Activated CD4-positive, alpha-beta T cell treated with anti-CD3 and anti-CD28 coated beads, Interleukin-2, Interleukin-4, amounts not matched to agents 100 ng/mL and 50 ng/mL, durations not matched to agents 16 hours and 8 hours (primary cell): ENCODE data around the gene RAB7A.
"Not testable (repeated sequence)": the region's sequence is repeated elsewhere in the genome, so short reads cannot be mapped to it uniquely, and the experiment has no call there.

Experiments used
- DNase-seq: peaks from one replicate; pipeline ENCODE4 v3.0.0-alpha.2; 2020; ENCODE audit warnings: low spot score

Gene RAB7A

DNA sequence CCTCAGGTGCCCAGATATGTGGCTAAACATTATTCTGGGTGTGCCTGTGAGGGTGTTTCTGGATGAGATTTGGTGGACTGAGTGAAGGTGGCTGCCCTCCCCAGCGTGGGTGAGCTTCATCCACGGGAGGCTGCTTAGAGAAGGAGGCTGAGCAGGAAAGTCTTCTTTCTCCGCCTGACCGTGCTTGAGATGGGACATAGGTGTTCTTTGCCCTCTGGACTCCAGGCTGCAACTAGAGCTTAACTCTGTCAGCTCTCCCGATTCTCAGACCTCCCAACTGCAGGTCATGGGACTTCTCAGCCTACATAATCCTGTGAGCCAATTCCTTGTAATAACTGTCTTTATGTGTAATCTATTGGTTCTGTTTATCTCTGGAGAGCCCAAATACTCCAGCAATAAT lies 34.1 kb downstream of the RAB7A start:
- no peak for DNase-seq

DNA sequence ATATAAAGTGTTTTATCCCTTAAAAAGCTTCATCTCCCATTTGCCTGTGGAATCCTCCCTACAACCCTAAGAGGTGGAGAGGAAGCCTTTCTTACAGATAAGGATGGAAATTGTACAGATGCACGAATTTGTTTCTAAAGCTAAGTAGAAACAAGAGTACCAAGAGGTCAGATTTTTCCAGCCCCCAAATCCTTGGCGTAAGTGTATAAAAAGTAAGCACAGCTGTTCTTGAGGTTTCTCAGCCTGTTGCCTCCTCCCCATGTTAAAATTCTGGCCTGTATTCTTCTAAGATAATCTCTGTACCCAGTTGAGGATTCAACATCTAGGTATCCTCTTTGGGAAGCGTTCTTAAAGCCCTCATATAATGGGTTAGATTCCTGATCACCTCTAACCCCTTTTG lies 34.9 kb downstream of the RAB7A start:
- DNase-seq, result no peak

DNA sequence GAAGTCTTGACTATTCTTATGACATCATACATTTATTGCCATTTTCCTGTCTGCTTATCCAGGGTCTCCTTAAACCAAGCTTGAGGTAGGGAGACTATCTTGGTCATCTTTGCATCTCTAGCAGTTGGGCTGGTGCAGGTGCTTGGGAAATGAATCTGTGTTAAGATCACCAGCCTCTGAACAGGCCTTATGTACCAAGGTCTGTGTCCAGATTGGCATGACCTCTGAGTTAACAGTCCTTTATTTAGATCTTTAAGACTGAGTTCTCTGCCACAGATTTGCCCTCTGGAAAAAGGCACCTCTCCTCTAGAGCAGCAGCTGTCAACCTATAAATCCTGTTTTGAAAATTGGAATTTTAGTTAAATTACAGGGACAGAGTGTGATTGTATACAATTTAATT lies 35.4 kb downstream of the RAB7A start:
- DNase-seq, result no peak

DNA sequence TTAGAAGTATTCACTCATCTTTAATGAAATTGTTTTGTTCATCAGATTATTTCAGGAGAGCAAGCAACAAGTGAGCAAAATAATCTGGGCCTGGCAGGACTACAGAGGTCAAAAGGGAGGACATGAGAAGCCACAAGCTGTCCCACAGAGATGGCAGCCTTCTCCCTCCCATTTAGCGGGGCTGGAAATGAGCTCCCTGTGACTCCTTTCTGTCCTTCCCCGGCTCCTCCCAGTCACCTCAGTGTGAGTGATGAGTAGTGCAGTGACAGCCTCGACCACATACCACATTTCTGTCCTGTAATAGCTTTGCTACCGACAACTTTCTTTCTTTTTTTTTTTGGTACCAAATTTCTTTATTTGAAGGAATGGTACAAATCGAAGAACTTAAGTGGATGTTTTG lies 38.0 kb downstream of the RAB7A start:
- peak; percentile 39 for DNase-seq

DNA sequence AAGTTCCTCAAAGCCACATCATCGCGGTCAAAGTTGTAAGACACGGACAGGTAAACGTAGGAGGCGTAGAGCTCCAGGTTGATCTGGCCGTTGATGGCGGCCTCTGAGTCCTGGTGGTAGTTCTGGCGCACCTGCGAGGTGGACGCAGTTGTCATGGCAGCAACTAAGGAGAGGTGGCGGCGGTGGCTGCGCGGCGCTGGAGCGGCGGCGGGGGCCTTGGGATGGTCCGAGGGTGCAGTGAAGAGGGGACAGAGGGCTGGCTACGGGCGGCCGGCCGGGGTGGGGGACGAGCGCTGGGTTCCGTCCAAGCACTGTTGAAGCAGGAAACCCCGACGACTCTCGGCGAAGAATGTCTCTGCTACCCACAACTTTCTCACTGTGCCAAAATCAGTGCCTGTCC lies 38.9 kb downstream of the RAB7A start:
- no peak for DNase-seq

DNA sequence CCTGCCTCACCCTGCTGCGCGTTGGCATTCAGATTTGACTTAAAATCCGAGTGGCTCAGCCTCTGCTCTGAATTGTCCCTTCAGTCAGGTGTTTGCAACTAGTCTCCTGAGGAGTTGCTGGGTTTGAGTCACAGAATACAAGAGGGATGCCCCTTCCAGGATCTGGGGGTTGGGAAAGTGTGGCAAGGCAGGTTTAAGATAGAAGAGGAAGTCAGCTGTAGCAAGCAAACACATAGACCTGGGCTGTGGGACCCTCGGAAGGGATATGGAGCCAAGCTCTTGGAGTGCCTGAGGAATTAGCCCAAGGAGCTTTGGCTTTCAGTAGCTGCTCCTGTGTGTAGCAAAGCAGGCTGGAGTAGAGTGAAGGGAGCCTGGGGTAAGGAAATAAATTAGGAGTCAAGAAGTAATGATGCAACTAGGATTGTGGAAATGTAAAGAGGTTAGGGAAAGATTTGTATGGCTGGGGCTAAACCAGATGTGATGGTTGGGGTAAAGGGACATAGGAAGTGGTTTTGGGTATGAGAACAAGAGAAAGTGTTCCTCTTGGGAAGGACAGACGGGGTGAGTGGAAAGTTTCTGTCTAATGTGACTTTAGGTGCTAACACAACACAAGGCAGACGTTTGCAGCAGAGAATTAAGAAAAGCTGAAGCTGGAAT lies 41.2 kb downstream of the RAB7A start:
- DNase-seq, result no peak

DNA sequence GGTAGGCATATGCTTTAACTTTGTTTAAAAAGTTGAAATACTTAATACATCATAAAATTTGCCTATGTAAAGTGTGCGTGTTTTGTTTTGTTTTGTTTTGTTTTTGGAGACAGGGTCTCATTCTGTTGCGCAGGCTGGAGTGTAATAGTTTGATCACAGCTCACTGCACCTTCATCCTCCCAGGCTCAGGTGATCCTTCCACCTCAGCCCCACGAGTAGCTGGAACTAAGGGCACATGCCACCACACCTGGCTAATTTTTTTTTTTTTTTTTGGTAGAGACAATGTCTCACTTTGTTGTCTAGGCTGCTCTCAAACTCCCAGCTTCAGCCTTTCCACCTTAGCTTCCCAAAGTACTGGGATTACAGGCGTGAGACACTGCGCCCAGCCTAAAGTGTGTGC lies 42.5 kb downstream of the RAB7A start:
- DNase-seq, result no peak

DNA sequence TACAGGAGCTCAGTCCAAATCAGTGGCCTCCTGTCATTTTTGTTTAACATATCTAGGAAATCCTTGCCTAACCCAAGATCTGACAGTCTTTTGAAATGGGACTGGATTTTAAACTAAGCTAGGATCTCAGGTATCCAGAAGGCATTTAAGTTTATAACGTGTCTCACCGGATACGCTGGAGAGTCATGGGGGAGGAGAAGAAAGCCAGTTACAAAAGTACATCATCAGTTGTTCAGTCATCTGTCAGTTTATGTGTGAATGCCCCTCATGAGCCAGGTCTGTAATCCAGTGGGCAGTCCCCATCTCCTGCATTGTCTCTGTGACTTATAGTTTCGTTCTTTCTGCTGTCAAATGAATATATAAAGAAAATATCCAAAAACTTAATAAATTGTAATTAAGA lies 44.4 kb downstream of the RAB7A start:
- DNase-seq, result no peak

DNA sequence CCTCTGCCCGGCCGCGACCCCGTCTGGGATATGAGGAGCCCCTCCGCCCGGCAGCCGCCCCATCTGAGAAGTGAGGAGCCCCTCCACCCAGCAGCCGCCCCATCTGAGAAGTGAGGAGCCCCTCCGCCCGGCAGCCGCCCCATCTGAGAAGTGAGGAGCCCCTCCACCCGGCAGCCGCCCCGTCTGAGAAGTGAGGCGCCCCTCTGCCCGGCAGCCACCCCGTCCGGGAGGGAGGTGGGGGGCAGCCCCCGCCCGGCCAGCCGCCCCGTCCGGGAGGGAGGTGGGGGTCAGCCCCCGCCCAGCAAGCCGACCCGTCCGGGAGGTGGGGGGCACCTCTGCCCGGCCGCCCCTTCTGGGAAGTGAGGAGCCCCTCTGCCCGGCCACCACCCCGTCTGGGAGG lies 47.2 kb downstream of the RAB7A start:
- not testable (repeated sequence) for DNase-seq

DNA sequence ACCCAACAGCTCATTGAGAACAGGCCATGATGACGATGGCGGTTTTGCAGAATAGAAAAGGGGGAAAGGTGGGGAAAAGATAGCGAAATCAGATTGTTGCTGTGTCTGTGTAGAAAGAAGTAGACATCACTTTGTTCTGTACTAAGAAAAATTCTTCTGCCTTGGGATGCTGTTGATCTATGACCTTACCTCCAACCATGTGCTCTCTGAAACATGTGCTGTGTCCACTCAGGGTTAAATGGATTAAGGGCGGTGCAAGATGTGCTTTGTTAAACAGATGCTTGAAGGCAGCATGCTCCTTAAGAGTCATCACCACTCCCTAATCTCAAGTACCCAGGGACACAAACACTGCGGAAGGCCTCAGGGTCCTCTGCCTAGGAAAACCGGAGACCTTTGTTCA lies 47.6 kb downstream of the RAB7A start:
- not testable (repeated sequence) for DNase-seq

DNA sequence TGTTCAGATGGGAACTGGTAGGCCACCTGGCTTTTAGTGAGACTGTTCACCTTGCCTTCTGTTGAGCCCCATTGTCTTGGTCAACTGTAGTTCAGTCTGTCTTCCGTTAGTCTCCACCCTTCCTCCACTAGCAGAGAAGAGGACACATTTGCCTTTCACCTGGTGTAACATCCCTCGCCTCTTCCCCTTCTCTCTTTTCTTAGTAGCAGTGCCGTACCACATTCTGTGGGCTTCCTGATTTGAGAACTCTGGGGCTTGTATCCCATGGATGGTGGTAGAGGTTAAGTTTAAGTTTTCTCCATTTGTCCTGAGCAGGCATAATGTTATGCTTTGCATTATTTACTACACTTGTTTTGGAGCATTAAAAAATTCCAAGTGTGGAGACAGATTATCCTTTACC lies 49.3 kb downstream of the RAB7A start:
- DNase-seq, result no peak

DNA sequence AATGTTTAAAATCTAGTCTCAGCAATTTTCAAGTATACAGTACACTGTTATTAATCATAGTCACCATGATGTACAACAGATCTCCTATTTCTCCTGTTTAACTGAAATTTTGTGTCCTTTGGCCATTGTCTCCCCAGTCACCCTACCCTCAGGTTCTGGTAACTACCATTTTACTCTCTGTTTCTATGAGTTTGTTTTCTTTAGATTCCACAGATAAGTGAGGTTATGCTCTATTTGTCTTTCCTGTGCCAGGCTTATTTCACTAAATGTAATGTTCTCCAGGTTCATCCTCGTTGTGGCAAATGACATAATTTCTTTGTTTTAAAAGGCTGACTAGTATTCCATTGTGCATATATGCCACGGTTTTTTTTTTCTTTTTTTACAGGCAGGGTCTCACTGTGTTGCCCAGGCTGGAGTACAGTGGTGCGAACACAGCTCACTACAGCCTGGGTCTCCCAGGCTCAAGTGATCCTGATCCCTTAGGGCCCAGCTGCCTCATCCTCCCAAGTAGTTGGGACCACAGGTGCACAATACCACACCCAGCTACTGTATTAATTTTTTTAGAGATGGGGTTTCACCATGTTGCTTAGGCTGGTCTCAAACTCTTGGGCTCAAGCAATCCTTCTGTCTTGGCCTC lies 50.0 kb downstream of the RAB7A start:
- no peak for DNase-seq

DNA sequence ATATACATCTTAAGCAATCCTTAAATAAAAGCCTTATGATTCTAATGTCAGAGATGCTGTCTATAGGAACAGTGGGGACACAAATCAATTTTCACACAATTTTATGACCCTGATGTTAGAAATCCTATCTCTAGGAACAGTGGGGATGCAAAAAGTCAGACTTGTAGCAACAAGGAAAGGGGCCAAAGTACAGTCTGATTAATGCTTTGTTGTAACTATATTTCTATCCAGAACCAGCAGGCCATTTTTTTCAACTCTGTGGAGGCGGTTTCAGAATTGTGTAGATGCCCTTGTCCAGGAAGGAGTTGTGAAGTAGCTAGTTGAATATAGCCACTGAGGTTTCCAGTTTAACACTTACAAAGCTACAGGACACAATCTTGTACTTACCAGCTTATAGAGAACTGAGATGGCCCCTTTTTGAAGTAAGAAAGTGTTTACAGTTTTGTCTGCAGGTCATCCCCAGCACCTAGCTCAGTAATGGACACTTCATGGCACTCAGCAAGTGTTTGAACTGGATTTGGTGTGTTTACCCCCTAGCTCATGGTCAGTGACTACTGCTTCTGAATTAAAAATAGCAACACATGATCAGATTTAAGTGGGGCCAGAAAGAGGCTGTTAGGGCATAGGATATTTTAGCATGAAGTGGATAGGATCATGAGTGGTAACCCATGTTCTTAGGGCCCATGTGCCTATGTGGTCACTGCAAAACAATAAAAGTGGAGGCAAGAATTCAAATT lies 54.3 kb downstream of the RAB7A start:
- no peak for DNase-seq

DNA sequence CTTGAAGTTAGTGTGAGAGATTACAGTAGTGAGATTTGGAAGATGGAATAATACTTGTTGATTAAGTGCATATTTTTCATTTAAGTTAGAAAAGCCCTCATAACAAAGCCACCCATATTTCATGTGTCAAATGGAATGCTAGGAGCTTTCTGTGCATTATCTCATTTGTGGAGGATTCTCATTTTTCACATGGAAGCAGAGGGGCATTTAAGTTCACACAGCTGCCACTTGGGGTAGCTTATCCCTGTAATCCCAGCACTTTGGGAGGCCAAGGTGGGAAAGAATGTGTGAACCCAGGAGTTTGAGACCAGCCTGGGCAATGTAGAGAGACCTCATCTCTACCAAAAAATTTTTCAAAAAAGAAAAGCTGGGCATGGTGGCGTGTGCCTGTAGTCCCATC lies 55.2 kb downstream of the RAB7A start:
- DNase-seq, result no peak

DNA sequence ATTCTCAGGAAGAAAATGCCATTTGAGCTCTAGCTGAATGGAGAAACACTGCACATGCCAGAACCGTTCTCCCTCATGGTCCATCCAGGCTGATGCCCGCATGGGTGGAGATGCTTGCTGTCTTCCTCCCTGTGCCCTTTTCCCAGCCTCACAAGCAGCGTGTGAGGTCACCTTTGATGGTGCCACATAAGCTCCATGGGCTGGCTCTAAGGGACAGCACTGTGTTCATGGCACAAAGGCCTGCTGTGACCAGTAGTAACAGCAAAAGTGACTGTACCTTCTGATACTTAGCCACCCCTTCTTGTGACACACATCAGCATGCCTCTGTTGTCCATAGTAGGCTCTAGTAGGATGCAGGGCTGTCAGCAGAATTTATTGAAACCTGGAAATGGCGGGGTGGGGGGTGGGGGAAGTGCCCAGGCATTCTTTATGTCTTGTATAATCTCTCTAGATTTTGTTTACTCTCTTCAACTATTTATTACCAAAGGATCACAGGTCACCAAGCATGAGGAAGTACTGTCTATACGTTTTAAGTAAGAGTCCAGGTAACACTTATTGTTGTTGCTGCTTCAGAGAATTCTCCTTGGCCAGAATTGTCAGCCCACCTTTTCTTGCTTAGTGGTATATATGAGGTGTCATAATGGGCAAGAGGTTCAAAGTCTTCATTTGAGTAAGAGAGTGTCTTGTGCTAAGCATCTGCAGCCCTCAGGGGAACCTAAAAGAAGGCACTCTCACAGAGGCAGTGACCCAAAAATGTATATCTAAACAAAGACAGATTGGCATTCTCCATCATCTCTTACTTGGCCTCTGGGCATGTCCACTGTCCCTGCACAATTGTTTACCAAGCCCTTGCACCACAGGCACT lies 56.5 kb downstream of the RAB7A start:
- DNase-seq, result no peak

DNA sequence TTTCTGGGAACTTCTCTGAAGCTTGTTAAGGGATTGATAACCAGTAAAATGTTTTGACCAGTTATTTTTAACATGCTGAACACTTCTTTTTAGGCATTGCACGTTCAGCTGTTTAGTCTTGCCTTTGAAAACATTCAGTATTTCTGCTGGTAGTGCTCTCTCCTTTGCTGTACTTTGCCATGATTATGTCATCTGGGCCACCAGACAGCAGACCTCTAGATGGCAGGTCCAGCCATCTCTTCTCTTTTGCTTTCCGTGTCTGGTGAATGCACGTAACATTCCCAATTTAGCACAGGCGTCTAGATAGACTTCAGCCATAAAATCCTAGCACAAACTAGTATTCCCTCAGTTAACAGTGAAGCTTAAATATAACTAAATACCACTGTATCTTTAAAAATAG lies 57.8 kb downstream of the RAB7A start:
- DNase-seq, result no peak

DNA sequence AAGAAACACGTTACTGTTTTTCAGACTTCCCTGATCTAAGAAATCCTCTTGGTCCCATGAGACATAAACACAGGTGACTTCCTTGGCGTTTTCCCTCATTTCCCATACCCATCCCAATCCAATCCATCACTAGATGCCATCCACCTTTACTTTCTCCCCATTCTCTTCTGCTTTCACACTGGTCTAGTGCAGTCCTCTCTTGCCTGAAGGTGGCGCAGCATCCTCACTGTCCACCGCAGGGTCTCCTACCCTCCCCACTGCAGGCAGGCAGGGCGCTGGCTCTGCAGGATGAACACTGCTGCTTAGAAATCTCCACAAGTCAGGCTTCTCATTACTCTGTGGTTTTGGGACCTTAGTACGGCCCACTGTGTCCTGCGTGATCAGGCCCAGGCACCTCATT lies 58.2 kb downstream of the RAB7A start:
- DNase-seq, result peak; percentile 48

DNA sequence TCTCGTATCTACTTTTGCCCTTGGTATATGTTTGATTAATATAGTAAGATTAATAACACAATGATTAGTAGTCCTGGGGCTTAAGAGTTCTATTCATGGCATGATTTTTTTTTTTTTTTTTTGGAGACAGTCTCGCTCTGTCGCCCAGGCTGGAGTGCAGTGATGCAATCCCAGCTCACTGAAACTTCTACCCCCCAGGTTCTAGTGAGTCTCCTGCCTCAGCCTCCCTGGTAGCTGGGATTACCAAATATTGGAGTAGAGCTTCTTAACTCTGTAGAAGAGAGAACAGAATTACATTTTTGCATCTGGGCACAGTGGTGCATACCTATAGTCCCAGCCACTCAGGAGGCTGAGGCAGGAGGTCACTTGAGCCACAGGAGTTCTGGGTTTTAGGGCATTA lies 58.9 kb downstream of the RAB7A start:
- no peak for DNase-seq

DNA sequence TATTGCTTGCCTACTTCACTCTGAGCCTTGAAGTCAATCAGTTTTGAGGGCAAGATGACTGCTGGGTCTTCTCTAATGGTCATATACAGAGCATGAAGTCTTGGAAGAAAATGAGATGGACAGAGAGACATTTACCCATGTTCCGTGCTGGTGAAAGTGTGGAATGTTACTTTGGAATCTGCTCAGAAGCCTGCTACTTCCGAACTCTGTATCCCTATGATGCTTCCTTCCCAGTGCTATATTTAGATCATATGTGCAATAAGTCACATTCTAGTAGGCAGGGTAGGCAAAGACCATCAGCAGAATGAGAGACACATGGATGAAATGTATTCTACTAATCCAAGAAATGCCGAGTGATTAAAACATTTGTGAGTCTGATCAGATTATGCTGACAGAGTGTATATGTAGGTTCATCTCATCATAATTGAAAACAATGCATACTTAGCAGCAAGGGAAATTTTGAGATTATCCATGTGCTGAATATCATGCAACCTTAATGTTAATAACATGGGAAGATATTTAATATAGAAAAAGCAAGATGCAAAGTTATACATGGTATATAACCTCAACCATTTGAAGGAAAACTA lies 60.5 kb downstream of the RAB7A start:
- DNase-seq, result no peak

DNA sequence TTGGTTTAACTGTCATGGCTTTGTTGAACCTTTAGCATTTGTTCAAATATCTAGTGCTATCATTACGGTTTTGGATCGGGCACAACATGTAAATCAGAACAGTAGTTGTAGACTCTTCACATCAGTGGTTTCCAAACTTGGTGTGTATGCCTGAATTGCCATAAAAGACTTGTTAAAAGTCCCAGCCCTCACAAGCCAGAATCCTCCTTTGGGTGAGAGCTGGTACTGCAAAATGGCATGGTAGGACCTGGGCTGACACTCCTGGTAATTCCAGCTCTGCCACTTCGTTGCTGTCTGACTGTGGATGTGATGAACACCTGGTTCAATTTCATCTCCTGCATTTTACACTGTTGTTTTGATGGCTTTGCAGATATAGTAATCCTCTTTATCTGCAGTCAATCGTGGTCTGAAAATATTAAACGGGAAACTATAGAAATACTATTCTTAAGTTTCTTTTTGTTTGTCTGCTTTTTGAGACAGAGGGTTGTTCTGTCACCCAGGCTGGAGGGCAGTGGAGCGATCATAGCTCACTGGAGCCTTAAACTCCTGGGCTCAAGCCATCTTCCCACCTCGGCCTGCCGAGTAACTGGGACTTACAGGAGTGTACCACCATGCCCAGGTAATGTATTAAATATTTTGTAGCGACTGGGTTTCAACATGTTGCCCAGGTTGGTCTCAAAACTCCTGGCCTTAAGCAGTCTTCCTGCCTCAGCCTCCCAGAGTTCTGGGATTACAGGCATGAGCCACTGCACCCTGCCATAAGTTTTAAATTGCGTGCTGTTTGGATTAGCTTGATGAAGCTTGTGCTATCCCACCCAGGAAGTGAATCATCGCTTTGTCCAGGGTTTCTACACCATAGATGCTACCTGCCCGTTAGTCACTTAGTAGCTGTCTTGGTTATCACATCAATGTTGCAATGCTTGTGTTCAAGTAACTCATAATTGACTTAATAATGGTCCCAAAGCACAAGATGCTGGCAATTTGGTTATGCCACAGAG lies 61.6 kb downstream of the RAB7A start:
- peak; percentile 84 for DNase-seq
